Measurements from ENCODE around the gene GRHPR. TPM values are rescaled to one million over a fixed set of nuclear protein-coding genes. Genes with fewer than 3 reads are reported as not detected.

The GRHPR gene
- total and polyA plus RNA-seq, 2 of the 8 experiments (the other 6 are each of a cell fraction or from before 2014, with no cell fraction given), result 97.0 to 201 TPM

DNA sequence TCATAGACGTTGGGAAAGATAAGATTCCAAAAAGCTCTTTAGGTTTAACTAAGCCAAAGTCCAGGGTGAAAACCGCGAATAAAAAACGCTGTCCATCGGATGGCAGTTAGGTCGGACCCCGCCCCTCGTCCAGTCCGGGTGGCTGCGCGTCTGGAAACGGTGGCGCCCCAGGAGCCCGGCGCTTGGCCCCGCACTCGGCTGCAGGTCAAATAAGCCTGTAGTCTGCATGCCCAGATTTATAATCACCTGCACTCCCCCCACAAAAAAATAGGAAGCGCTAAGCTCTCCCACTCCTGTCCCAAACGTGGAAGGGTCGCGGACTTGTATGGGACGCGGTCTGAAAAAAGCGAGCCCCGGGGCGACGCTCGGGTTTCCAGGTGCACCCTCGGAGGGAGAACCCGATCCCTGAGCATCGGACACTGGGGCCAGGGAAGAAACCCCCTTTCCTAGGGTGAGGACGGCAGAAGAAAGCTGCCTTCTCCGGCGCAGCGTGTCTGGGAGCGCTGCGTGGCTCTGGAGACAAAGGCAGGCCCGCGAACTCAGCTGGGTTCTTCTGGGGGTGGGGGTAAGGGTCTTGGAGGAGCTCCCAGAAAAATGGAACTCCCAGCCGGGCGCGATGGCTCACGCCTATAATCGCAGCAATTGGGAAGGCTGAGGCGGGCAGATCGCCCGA is 43.7 kb downstream of the GRHPR start (continued):
- TF ChIP-seq SP1 (IDR thresholded peaks at IDR 0.05; ENCODE audit: low read depth, low read length), result no peak
- peak; percentile 81 for TF ChIP-seq ASH2L (IDR thresholded peaks at IDR 0.05; ENCODE audit: low read length)
- TF ChIP-seq BRCA1 (IDR thresholded peaks at IDR 0.05; ENCODE audit: low read depth, low read length), result no peak
- TF ChIP-seq MAX (IDR thresholded peaks at IDR 0.05), result peak; percentile 80
- TF ChIP-seq HDAC2 (IDR thresholded peaks at IDR 0.05; ENCODE audit: borderline replicate concordance in 1 of 2, low read depth in 2 of 2, low read length in 2 of 2), result 0 out of 4 replicates have a peak, but pooled peaks of 1 of the 2 experiments have one; percentile 5
- peak in 1 of 2 experiments; percentile 62; a peak in 1 of 4 replicates for TF ChIP-seq SIN3A (conservative IDR thresholded peaks at IDR 0.05 in 1 of 2, IDR thresholded peaks at IDR 0.05 in 1 of 2; ENCODE audit: low read depth in 1 of 2, low read length in 2 of 2)
- TF ChIP-seq NRF1 (IDR thresholded peaks at IDR 0.05; ENCODE audit: low read depth, low read length), result no peak
- no peak for TF ChIP-seq GABPA (IDR thresholded peaks at IDR 0.05; ENCODE audit: borderline replicate concordance, insufficient read depth, low read length)
- TF ChIP-seq TCF12 (IDR thresholded peaks at IDR 0.05; ENCODE audit: low read depth, low read length), result no peak
- no peak for TF ChIP-seq SP4 (IDR thresholded peaks at IDR 0.05; ENCODE audit: low read length)
- no peak for TF ChIP-seq JUND (IDR thresholded peaks at IDR 0.05; ENCODE audit: low read length)
- no peak for TF ChIP-seq SIRT6 (IDR thresholded peaks at IDR 0.05; ENCODE audit: low read length)
- no peak for TF ChIP-seq CTCF (IDR thresholded peaks at IDR 0.05; ENCODE audit: control extremely low read depth in 1 of 3, insufficient read depth in 1 of 3, low read depth in 1 of 3, low read length in 3 of 3)
- TF ChIP-seq NANOG (IDR thresholded peaks at IDR 0.05; ENCODE audit: insufficient read depth, low read depth, low read length, poor library complexity, severe bottlenecking), result no peak
- no peak for TF ChIP-seq HDAC6 (IDR thresholded peaks at IDR 0.05; ENCODE audit: low read depth, low read length)
- peak; percentile 87 for TF ChIP-seq TBP (IDR thresholded peaks at IDR 0.05; ENCODE audit: low read depth, low read length)
- TF ChIP-seq CEBPB (IDR thresholded peaks at IDR 0.05; ENCODE audit: low read depth, low read length), result no peak
- no peak for TF ChIP-seq CHD2 (IDR thresholded peaks at IDR 0.05; ENCODE audit: low read length)
- TF ChIP-seq CBX5 (IDR thresholded peaks at IDR 0.05; ENCODE audit: low read depth, low read length), result no peak
- no peak for TF ChIP-seq SIX5 (IDR thresholded peaks at IDR 0.05; ENCODE audit: low read depth, low read length)
- TF ChIP-seq MAFK (IDR thresholded peaks at IDR 0.05; ENCODE audit: low read depth, low read length), result no peak
- TF ChIP-seq TAF7 (optimal IDR thresholded peaks at IDR 0.05; ENCODE audit: borderline replicate concordance, low read depth, low read length), result peak; percentile 53
- TF ChIP-seq KDM5A (IDR thresholded peaks at IDR 0.05; ENCODE audit: low read length), result no peak

Measured in H1 (cell line).